PC-3 (cell line): ENCODE measurements around the gene VPS13C. TPM values are rescaled to one million over a fixed set of nuclear protein-coding genes. Genes with fewer than 3 reads are reported as not detected.

Source experiments
- ATAC-seq: fragments of 200-7000 bp; cut with Tn5 transposase; 2 replicates; pipeline ENCODE4 v1.9.1; 2020; ENCODE audit warnings: mild to moderate bottlenecking, moderate library complexity
- BruUV-seq: library from RNA; stranded (reverse); fragments of 400-500 nt; replicated peaks from 2 replicates; lab custom pipeline; 2021; lab: Mats Ljungman, UMichigan
- CTCF ChIA-PET: fragments of 300-600 bp; sonication (Branson Sonifier 250); formaldehyde crosslinking; loops from one replicate; lab custom pipeline; 2022; ENCODE audit warnings: antibody characterized with exemption; lab: Charles Lee
- POLR2A ChIA-PET: fragments of 300-600 bp; sonication (Branson Sonifier 250); formaldehyde crosslinking; loops from one replicate; lab custom pipeline; 2022; ENCODE audit warnings: antibody characterized with exemption; ENCODE audit not compliant: unreplicated experiment; lab: Charles Lee
- DNase-seq: peaks from one replicate; pipeline ENCODE4 v3.0.0-alpha.2; 2015
- H2AFZ ChIP-seq: fragments of 300-600 bp; sonication (generic); 2 replicates; pipeline ENCODE4 v1.6.0; 2016; ENCODE audit warnings: antibody characterized with exemption, low read length
- H3F3A ChIP-seq: fragments of 300-600 bp; sonication (generic); one replicate; pipeline ENCODE4 v1.6.0; 2017; ENCODE audit warnings: antibody characterized with exemption, low read length, control low read depth, mild to moderate bottlenecking; ENCODE audit not compliant: unreplicated experiment
- H3K27ac ChIP-seq: fragments of 300-600 bp; sonication (generic); 2 replicates; pipeline ENCODE4 v1.5.1; 2016; ENCODE audit warnings: mild to moderate bottlenecking, low read length
- H3K27me3 ChIP-seq: fragments of 300-600 bp; sonication (generic); 2 replicates; pipeline ENCODE4 v1.6.1; 2016; ENCODE audit warnings: low read length, mixed read lengths
- H3K36me3 ChIP-seq: fragments of 300-600 bp; sonication (generic); 2 replicates; pipeline ENCODE4 v1.6.1; 2016; ENCODE audit warnings: low read depth, mixed run types, low read length, mixed read lengths
- H3K4me1 ChIP-seq: fragments of 300-600 bp; sonication (generic); 2 replicates; pipeline ENCODE4 v1.5.1; 2016; ENCODE audit warnings: low read length; ENCODE audit not compliant: insufficient read depth
- H3K4me2 ChIP-seq: fragments of 300-600 bp; sonication (generic); 2 replicates; pipeline ENCODE4 v1.6.0; 2016; ENCODE audit warnings: low read length
- H3K4me3 ChIP-seq: fragments of 300-600 bp; sonication (generic); 2 replicates; pipeline ENCODE4 v1.5.1; 2016; ENCODE audit warnings: mild to moderate bottlenecking, low read length, mixed read lengths
- H3K79me2 ChIP-seq: fragments of 300-600 bp; sonication (generic); 2 replicates; pipeline ENCODE4 v1.6.1; 2017; ENCODE audit warnings: low read length, mixed read lengths
- H3K9ac ChIP-seq: fragments of 300-600 bp; sonication (generic); 2 replicates; pipeline ENCODE4 v1.6.0; 2016; ENCODE audit warnings: mild to moderate bottlenecking, low read length
- H3K9me2 ChIP-seq: fragments of 300-600 bp; sonication (generic); replicated peaks from 2 replicates; pipeline ENCODE4 v1.6.1; 2016; ENCODE audit warnings: mixed run types, low read length, mixed read lengths
- H3K9me3 ChIP-seq: fragments of 300-600 bp; sonication (generic); 2 replicates; pipeline ENCODE4 v1.6.1; 2016; ENCODE audit warnings: low read length, mixed read lengths
- H4K20me1 ChIP-seq: fragments of 300-600 bp; sonication (generic); 2 replicates; pipeline ENCODE4 v1.6.1; 2016; ENCODE audit warnings: low read length, mixed read lengths
- CTCF ChIP-seq: fragments of 300-600 bp; sonication (generic); conservative IDR thresholded peaks from 2 replicates; pipeline ENCODE4 v1.5.1; 2017; ENCODE audit warnings: antibody characterized with exemption, low read depth, mild to moderate bottlenecking, low read length
- EZH2 ChIP-seq: fragments of 300-600 bp; sonication (generic); IDR thresholded peaks from one replicate; pipeline ENCODE4 v1.6.1; 2017; ENCODE audit warnings: antibody characterized with exemption, mild to moderate bottlenecking, low read length; ENCODE audit not compliant: unreplicated experiment
- EZH2phosphoT487 ChIP-seq: fragments of 300-600 bp; sonication (generic); IDR thresholded peaks from 2 replicates; pipeline ENCODE4 v1.6.1; 2018; ENCODE audit warnings: mild to moderate bottlenecking, antibody characterized with exemption, low read length, borderline replicate concordance
- intact Hi-C: fragments of 100-400 bp; cut with micrococcal nuclease; formaldehyde crosslinking; loops from 2 replicates; pipeline ENCODE4 v1.9.0; 2023
- total RNA-seq: library from RNA; depleted of rRNA; stranded (reverse); fragments of >200 nt; gene quantifications from 2 replicates; pipeline ENCODE4 v1.2.3, GENCODE V29; 2014

The VPS13C gene
- total RNA-seq, 1 experiment from 2014 or later: 11.4 TPM

- Histone ChIP-seq H3K4me1 (no peaks in the 10 kb centered on the region), H3K9me2 (no peaks in the 10 kb centered on the region), H3K4me3 (no peak overlapping the region), H3K27me3 (no peaks in the 10 kb centered on the region), H3K4me2 (no peak overlapping the region), H3K27ac (no peak overlapping the region), H4K20me1 (no peaks in the 10 kb centered on the region), H3K36me3 (no peaks in the 10 kb centered on the region), H2AFZ (no peak overlapping the region), H3K9ac (no peak overlapping the region), H3F3A (no peaks in the 10 kb centered on the region), H3K9me3 (no peaks in the 10 kb centered on the region), H3K79me2 (no peaks in the 10 kb centered on the region)
- TF ChIP-seq EZH2phosphoT487 (no peak), EZH2 (no peak), CTCF (no peak)
- DNase-seq: no peak
- no TSS peak for BruUV-seq
- POLR2A ChIA-PET: no interaction called here
- intact Hi-C loops: no loop called here
- CTCF ChIA-PET: no interaction called here
- no peak for ATAC-seq
Measured at GRCh38 chr15:61851955-61852354, 208.3 kb downstream of the VPS13C start.

DNA sequence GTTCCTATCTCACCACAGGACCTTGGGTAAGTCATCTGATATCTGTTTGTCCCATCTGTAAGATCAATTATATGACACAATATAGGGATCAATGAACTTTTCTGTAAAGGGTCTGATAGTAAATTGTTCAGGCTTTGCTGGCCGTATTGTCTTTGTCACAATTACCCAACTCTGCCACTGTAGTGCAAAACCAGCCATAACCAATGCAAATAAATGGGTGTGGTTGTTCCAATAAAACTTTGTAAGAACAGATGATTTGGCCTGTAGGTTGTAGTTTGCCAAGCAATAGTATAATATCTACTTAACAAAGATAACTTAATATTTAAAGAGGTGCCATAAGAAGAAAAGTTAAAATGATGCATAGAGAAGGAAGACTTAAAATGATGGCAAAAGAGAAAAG lies 210.8 kb downstream of the VPS13C start:
- ATAC-seq: no peak
- no peak overlapping the region for H3K27ac ChIP-seq
- H3K9me2 ChIP-seq: no peaks in the 10 kb centered on the region
- H3K36me3 ChIP-seq: no peaks in the 10 kb centered on the region
- no peaks in the 10 kb centered on the region for H3K9me3 ChIP-seq
- CTCF ChIA-PET: no interaction called here
- no peak overlapping the region for H2AFZ ChIP-seq
- H3K4me1 ChIP-seq: no peaks in the 10 kb centered on the region
- H3F3A ChIP-seq: no peaks in the 10 kb centered on the region
- H3K79me2 ChIP-seq: no peaks in the 10 kb centered on the region
- no peak overlapping the region for H3K9ac ChIP-seq
- H3K4me3 ChIP-seq: no peak overlapping the region
- no peak for DNase-seq
- H3K27me3 ChIP-seq: no peaks in the 10 kb centered on the region
- TF ChIP-seq CTCF: no peak
- TF ChIP-seq EZH2: no peak
- TF ChIP-seq EZH2phosphoT487: no peak
- POLR2A ChIA-PET: no interaction called here
- intact Hi-C loops: no loop called here
- no peaks in the 10 kb centered on the region for H4K20me1 ChIP-seq
- BruUV-seq: no TSS peak
- no peak overlapping the region for H3K4me2 ChIP-seq

DNA sequence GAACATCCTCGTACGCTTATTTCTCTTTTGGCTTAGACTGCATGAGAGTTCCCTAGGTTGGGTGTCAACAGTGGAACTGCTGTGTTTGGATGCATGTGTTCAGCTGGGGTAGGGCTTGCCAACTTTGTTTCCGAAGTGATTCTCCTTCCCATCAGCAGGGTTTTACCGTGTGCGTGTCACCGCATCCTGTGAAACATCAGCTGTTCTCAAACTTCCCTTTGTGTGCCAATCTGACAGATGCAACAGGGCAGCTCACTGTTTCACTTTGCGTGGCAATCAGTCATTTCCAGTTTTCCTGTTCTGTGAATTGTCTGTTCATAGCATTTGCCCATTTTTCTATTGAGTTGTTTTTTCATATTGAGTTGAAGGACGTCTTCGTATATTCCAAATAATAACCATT lies 218.8 kb downstream of the VPS13C start:
- Histone ChIP-seq H3K27ac (no peak overlapping the region), H4K20me1 (no peaks in the 10 kb centered on the region), H3K4me1 (no peaks in the 10 kb centered on the region), H3K4me3 (no peak overlapping the region), H3K36me3 (no peaks in the 10 kb centered on the region), H3K4me2 (no peak overlapping the region), H3K9me3 (no peaks in the 10 kb centered on the region), H3K9ac (no peak overlapping the region), H2AFZ (no peak overlapping the region), H3K27me3 (no peaks in the 10 kb centered on the region), H3K79me2 (no peaks in the 10 kb centered on the region), H3F3A (no peaks in the 10 kb centered on the region), H3K9me2 (no peaks in the 10 kb centered on the region)
- ChIA-PET POLR2A (no interaction called here), CTCF (no interaction called here)
- BruUV-seq: no TSS peak
- DNase-seq: no peak
- TF ChIP-seq CTCF (no peak), EZH2 (no peak), EZH2phosphoT487 (no peak)
- no peak for ATAC-seq
- intact Hi-C loops: no loop called here
